SKM-1 (cell line): Measurements from ENCODE around the gene SCAF4.
"Not testable (repeated sequence)": the region's sequence is repeated elsewhere in the genome, so short reads cannot be mapped to it uniquely, and the experiment has no call there.

Experiments
- DNase-seq: peaks from one replicate; lab custom pipeline; 2025; ENCODE audit not compliant: unreplicated experiment; lab: John Stamatoyannopoulos, UW

The SCAF4 gene

GRCh38 chr21:31673321-31673912 is 58.5 kb downstream of the SCAF4 start:
- DNase-seq, result no peak

- no peak for DNase-seq
Observed at GRCh38 chr21:31671931-31672330, 60.0 kb downstream of the SCAF4 start.

- DNase-seq, result no peak
Observed at GRCh38 chr21:31671146-31671716, 60.7 kb downstream of the SCAF4 start.

- no peak for DNase-seq
Observed at GRCh38 chr21:31670070-31670469, 61.8 kb downstream of the SCAF4 start.

GRCh38 chr21:31668651-31669491 is 63.0 kb downstream of the SCAF4 start:
- DNase-seq, result no peak

- DNase-seq, result no peak
Observed at GRCh38 chr21:31667639-31668038, 64.3 kb downstream of the SCAF4 start.

GRCh38 chr21:31667132-31667531 is 64.8 kb downstream of the SCAF4 start:
- DNase-seq, result no peak

GRCh38 chr21:31666445-31667010 is 65.4 kb downstream of the SCAF4 start:
- no peak for DNase-seq

GRCh38 chr21:31665869-31666268 is 66.0 kb downstream of the SCAF4 start:
- not testable (repeated sequence) for DNase-seq

- no peak for DNase-seq
Observed at GRCh38 chr21:31665397-31665796, 66.5 kb downstream of the SCAF4 start.

GRCh38 chr21:31663584-31664249 is 68.2 kb downstream of the SCAF4 start:
- DNase-seq, result no peak

- DNase-seq, result no peak
Observed at GRCh38 chr21:31660591-31660990, 71.3 kb downstream of the SCAF4 start.

GRCh38 chr21:31660259-31660565 is 71.7 kb downstream of the SCAF4 start:
- no peak for DNase-seq

GRCh38 chr21:31659536-31660258 is 72.2 kb downstream of the SCAF4 start, which contains the start of gene SOD1:
TSS of gene SOD1 (plus strand) at chr21:31659693. CDS start at chr21:31659770, 77 bp downstream.
- peak; percentile 92 for DNase-seq

- DNase-seq, result no peak
Observed at GRCh38 chr21:31659286-31659535, 72.7 kb downstream of the SCAF4 start.

GRCh38 chr21:31658053-31658452 is 73.9 kb downstream of the SCAF4 start:
- DNase-seq, result no peak

GRCh38 chr21:31656199-31657095 is 75.5 kb downstream of the SCAF4 start:
- DNase-seq, result no peak

- not testable (repeated sequence) for DNase-seq
Observed at GRCh38 chr21:31654821-31655580, 76.9 kb downstream of the SCAF4 start.

GRCh38 chr21:31654340-31654739 is 77.6 kb downstream of the SCAF4 start:
- no peak for DNase-seq
